Neural crest cell (in vitro differentiated cells): ENCODE measurements around the gene CTNNA3. TPM values are rescaled to one million over a fixed set of nuclear protein-coding genes. Genes with fewer than 3 reads are reported as not detected.
"Not testable (repeated sequence)": the region's sequence is repeated elsewhere in the genome, so short reads cannot be mapped to it uniquely, and the experiment has no call there.

ENCODE experiments used
- DNase-seq: peaks from one replicate; pipeline ENCODE4 v3.0.0; 2021; ENCODE audit warnings: low read depth, mixed read lengths, low spot score
- H3K27ac Mint-ChIP-seq: one replicate; pipeline ENCODE4 v1.8.0; 2021; ENCODE audit warnings: mild to moderate bottlenecking, mixed read lengths; ENCODE audit not compliant: unreplicated experiment
- H3K27me3 Mint-ChIP-seq: 2 replicates; pipeline ENCODE4 v1.8.0; 2021; ENCODE audit warnings: low read depth, mild to moderate bottlenecking, mixed read lengths
- H3K36me3 Mint-ChIP-seq: 2 replicates; pipeline ENCODE4 v1.8.0; 2021; ENCODE audit warnings: low read depth, mild to moderate bottlenecking, mixed read lengths
- H3K4me1 Mint-ChIP-seq: 2 replicates; pipeline ENCODE4 v1.8.0; 2021; ENCODE audit warnings: mixed read lengths
- H3K4me3 Mint-ChIP-seq: one replicate; pipeline ENCODE4 v1.8.0; 2021; ENCODE audit warnings: mild to moderate bottlenecking, mixed read lengths
- H3K9me3 Mint-ChIP-seq: 2 replicates; pipeline ENCODE4 v1.8.0; 2021; ENCODE audit warnings: mixed read lengths
- total RNA-seq: library from RNA; stranded (reverse); gene quantifications from 2 replicates; pipeline ENCODE4 v1.2.1, GENCODE V29; 2021
- TF ChIP-seq, protein P1 (sequence below): fragments of 200-600 bp; sonication (generic); conservative IDR thresholded peaks from 2 replicates; pipeline ENCODE4 v1.5.0; 2021; ENCODE audit warnings: antibody characterized with exemption, mild to moderate bottlenecking

CTNNA3 gene
- total RNA-seq, 1 donor from 2014 or later, result 4.7 TPM

DNA sequence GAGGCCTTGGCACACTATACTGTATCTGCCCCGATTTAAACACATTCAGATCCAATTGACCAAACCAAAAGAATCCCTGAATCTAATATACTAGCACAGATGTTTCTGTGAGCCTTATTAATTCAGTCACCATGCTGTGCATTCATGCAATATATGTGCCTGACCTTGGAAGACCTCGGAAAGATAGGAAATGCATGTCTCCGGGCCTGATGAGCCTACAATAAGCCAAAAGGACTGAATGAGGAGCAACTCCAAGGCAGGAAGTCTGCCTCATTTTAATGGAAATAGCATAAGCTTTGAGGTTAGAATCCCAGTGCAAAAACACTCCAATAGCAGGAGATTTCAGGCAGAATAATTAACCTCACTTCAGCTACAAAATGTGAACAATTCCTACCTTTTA, 453.5 kb downstream of the CTNNA3 start:
- peaks cover 38% of the 10 kb centered on the region for H3K4me1 Mint-ChIP-seq
- H3K9me3 Mint-ChIP-seq, result peaks cover 5% of the 10 kb centered on the region
- TF ChIP-seq, protein P1, sequence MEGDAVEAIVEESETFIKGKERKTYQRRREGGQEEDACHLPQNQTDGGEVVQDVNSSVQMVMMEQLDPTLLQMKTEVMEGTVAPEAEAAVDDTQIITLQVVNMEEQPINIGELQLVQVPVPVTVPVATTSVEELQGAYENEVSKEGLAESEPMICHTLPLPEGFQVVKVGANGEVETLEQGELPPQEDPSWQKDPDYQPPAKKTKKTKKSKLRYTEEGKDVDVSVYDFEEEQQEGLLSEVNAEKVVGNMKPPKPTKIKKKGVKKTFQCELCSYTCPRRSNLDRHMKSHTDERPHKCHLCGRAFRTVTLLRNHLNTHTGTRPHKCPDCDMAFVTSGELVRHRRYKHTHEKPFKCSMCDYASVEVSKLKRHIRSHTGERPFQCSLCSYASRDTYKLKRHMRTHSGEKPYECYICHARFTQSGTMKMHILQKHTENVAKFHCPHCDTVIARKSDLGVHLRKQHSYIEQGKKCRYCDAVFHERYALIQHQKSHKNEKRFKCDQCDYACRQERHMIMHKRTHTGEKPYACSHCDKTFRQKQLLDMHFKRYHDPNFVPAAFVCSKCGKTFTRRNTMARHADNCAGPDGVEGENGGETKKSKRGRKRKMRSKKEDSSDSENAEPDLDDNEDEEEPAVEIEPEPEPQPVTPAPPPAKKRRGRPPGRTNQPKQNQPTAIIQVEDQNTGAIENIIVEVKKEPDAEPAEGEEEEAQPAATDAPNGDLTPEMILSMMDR, result no peak
- no peak overlapping the region for H3K27ac Mint-ChIP-seq
- H3K4me3 Mint-ChIP-seq, result peak overlapping the region; percentile 8
- H3K27me3 Mint-ChIP-seq, result no peaks in the 10 kb centered on the region
- no peak for DNase-seq
- H3K36me3 Mint-ChIP-seq, result peaks cover 6% of the 10 kb centered on the region

DNA sequence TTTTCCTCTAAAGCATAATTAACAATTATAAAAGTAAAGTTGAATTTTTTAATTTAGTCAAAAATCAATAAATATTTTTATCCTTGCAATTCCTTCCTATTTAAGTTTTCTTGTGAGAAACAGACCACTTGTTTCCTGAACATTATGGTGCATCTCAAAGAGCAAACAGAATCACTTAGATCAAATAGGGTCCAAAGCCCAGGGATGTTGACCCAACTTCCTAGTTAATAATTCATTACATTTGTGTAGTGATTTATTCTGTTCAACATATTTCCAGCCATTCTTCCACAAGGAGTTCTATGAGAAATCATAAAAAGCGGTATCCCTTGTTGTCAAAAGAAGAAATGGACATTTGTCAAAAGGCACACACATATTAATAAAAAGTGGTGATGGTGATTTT, 454.5 kb downstream of the CTNNA3 start:
- no peak for DNase-seq
- peaks cover 10% of the 10 kb centered on the region for H3K36me3 Mint-ChIP-seq
- H3K27ac Mint-ChIP-seq, result no peak overlapping the region
- TF ChIP-seq, protein P1, result no peak
- H3K4me1 Mint-ChIP-seq, result peaks cover 38% of the 10 kb centered on the region
- peaks cover 11% of the 10 kb centered on the region for H3K9me3 Mint-ChIP-seq
- no peaks in the 10 kb centered on the region for H3K27me3 Mint-ChIP-seq
- H3K4me3 Mint-ChIP-seq, result no peak overlapping the region

DNA sequence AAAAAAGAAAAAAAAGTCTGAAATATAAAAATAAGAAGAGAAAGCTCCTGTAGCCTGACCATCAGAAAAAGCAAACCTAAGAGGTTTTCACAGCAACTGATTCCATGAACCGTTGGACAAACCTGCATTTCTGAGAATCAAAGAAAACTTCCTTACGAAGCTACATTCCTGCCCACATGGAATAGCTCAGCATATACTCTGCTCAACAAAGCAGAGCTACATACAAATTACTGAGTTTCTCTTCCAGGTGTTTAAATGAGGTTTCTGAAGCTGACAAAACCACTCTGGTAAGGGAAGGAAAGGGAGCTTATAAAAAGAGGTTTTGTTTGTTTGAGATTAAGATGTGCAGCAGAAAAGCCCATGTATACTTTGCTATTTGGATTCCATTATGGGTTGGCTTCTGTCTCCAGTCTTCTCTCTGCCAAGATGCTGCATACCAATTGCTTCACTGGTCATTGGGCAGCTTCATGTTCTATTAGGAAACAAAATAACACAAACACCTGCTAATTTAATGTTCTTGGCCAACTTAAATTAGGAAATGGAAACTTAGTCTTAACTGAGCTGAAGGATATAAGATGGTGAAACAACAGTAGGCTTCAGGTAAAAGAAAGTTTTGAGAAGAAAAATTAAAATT, 456.0 kb downstream of the CTNNA3 start:
- Mint-ChIP-seq H3K36me3 (peaks cover 10% of the 10 kb centered on the region), H3K27me3 (no peaks in the 10 kb centered on the region), H3K27ac (no peak overlapping the region), H3K9me3 (peaks cover 8% of the 10 kb centered on the region), H3K4me3 (no peak overlapping the region), H3K4me1 (peaks cover 35% of the 10 kb centered on the region)
- TF ChIP-seq, protein P1, result no peak
- DNase-seq, result no peak

DNA sequence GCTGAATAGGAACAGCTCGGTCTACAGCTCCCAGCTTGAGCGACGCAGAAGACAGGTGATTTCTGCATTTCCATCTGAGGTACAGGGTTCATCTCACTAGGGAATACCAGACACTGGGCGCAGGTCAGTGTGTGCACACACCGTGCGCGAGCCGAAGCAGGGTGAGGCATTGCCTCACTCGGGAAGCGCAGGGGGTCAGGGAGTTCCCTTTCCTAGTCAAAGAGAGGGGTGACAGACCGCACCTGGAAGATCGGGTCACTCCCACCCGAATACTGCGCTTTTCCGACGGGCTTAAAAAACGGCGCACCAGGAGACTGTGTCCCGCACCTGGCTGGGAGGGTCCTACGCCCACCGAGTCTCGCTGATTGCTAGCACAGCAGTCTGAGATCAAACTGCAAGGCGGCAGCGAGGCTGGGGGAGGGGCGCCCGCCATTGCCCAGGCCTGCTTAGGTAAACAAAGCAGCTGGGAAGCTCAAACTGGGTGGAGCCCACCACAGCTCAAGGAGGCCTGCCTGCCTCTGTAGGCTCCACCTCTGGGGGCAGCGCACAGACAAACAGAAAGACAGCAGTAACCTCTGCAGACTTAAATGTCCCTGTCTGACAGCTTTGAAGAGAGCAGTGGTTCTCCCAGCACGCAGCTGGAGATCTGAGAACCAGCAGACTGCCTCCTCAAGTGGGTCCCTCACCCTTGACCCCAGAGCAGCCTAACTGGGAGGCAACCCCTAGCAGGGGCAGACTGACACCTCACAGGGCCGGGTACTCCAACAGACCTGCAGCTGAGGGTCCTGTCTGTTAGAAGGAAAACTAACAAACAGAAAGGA, 465.1 kb downstream of the CTNNA3 start:
- DNase-seq, result peak; percentile 9
- Mint-ChIP-seq H3K4me3 (peak overlapping the region; percentile 89), H3K9me3 (peaks cover 14% of the 10 kb centered on the region), H3K27ac (peak overlapping the region; percentile 75), H3K36me3 (peaks cover 37% of the 10 kb centered on the region), H3K4me1 (peaks cover 13% of the 10 kb centered on the region)
- H3K27me3 Mint-ChIP-seq, result not testable (repeated sequence)

DNA sequence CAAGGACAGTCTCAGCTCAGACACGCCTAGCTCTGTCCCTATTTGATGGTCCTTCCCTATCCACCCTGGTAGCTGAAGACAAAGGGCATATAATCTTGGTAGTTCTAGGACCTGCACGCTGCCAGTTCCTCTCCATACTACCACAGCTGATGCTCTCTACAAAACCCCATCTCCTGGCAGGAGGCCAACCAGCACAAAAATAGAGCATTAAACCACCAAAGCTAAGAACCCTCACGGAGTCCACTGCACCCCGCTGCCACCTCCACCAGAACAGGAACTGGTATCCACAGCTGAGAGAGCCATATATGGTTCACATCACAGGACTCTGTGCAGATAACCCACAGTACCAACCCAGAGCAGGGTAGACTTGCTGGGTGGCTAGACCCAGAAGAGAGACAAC, 470.8 kb downstream of the CTNNA3 start:
- Mint-ChIP-seq H3K27ac (no peak overlapping the region), H3K36me3 (peaks cover 33% of the 10 kb centered on the region), H3K4me1 (peaks cover 4% of the 10 kb centered on the region), H3K27me3 (no peaks in the 10 kb centered on the region), H3K4me3 (no peak overlapping the region), H3K9me3 (peaks cover 14% of the 10 kb centered on the region)
- TF ChIP-seq, protein P1, result no peak
- DNase-seq, result no peak

DNA sequence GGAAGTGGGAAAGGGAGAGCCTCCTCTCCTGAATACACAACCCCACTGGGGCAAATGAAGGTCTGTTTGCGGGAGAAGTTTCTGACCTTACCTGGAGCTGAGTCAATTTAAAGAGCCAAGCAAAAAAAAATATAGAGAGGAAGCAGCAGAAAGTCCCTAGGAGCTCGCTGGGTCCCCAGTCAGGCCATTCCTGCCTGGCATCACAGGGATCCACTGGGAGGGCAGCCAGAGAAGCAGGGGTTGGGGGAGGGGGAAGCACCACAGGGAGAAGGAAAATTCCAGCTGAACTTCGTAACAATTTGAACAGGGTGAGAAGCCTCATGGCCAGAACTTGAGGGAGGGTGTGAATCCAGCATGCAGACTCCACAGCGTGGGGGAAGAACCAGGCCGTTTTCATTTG, 471.4 kb downstream of the CTNNA3 start:
- no peak overlapping the region for H3K4me3 Mint-ChIP-seq
- no peaks in the 10 kb centered on the region for H3K4me1 Mint-ChIP-seq
- H3K27me3 Mint-ChIP-seq, result no peaks in the 10 kb centered on the region
- TF ChIP-seq, protein P1, result no peak
- peaks cover 14% of the 10 kb centered on the region for H3K9me3 Mint-ChIP-seq
- H3K27ac Mint-ChIP-seq, result no peak overlapping the region
- no peak for DNase-seq
- H3K36me3 Mint-ChIP-seq, result peaks cover 28% of the 10 kb centered on the region
